ENCODE measurements around the gene SUSD6. TPM values are rescaled to one million over a fixed set of nuclear protein-coding genes. Genes with fewer than 3 reads are reported as not detected.

Gene SUSD6, protein sequence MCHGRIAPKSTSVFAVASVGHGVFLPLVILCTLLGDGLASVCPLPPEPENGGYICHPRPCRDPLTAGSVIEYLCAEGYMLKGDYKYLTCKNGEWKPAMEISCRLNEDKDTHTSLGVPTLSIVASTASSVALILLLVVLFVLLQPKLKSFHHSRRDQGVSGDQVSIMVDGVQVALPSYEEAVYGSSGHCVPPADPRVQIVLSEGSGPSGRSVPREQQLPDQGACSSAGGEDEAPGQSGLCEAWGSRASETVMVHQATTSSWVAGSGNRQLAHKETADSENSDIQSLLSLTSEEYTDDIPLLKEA
- 17.1 and 17.7 TPM in 2 replicates for total RNA-seq

DNA sequence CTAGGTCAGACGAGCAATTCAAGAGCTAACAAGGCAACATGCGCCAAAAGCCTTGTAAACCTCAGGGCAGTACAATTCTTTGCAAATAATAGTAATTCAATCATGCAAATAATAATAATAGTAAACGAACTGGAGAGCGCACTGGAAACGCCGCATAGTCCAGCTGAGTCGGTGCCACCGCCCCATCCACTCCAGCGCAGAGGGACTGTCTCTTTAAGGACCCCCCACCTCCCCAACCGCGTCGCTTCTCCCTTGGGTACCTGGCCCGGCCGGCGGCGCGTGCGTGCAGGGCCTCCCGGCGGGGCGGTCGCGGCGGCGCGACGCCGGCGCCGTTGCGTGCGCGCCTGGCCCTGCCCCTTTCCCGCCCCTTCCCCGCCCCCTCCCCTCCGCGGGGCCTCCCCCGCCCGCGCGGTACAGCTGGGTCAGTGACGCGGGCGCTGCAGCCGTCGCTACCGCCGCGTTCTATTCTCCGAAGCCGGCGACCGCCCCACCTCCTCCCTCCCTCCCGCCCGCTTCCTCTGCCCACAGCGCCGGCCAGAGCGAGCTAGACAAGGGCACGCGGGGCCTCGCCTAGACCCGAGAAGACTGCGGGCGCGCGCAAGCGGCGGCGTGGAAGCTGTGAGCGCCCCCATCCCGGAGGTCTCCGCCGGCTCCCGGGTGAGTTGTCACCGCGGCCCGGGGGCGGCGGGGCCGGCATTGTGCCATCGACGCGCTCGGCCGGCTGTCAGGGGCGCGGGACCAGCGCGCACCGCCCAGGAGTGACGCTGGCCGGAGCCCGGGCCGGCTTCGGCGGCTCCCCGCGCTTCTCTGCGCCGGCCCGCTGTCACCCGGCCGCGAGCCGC, at the start of gene SUSD6:
Gene SUSD6 (plus strand): TSS at position 425 of the 842 bp plus-strand sequence. CDS start 46,997 bp downstream, outside the sequence.
- peaks cover 24% of the 10 kb centered on the region for H4K20me1 ChIP-seq (ENCODE audit: insufficient read depth, low read length)
- H3K4me2 ChIP-seq (ENCODE audit: insufficient read depth, low read length): peak within 1 kb of the TSS; percentile 97
- H3K9me3 ChIP-seq (ENCODE audit: low read depth, low read length): no peaks in the 10 kb centered on the region
- H3K4me1 ChIP-seq (ENCODE audit: insufficient read depth, low read length): peaks cover 37% of the 10 kb centered on the region
- no peaks in the 10 kb centered on the region for H3K36me3 ChIP-seq (ENCODE audit: insufficient read depth, low read length)
- H3K79me2 ChIP-seq (ENCODE audit: insufficient read depth, low read length): peaks cover 39% of the 10 kb centered on the region
- H3K27me3 ChIP-seq (ENCODE audit: insufficient read depth, low read length): no peaks in the 10 kb centered on the region
- DNase-seq (ENCODE audit: insufficient read length, low spot score, missing footprints): peak; percentile 99
- H3K4me3 ChIP-seq (ENCODE audit: insufficient read depth, low read length): peak within 1 kb of the TSS; percentile 80
- H3K27ac ChIP-seq (ENCODE audit: low read depth, low read length): peak within 1 kb of the TSS; percentile 87
- H2AFZ ChIP-seq (ENCODE audit: low read length): peak within 1 kb of the TSS; percentile 98
- TF ChIP-seq, protein P1, sequence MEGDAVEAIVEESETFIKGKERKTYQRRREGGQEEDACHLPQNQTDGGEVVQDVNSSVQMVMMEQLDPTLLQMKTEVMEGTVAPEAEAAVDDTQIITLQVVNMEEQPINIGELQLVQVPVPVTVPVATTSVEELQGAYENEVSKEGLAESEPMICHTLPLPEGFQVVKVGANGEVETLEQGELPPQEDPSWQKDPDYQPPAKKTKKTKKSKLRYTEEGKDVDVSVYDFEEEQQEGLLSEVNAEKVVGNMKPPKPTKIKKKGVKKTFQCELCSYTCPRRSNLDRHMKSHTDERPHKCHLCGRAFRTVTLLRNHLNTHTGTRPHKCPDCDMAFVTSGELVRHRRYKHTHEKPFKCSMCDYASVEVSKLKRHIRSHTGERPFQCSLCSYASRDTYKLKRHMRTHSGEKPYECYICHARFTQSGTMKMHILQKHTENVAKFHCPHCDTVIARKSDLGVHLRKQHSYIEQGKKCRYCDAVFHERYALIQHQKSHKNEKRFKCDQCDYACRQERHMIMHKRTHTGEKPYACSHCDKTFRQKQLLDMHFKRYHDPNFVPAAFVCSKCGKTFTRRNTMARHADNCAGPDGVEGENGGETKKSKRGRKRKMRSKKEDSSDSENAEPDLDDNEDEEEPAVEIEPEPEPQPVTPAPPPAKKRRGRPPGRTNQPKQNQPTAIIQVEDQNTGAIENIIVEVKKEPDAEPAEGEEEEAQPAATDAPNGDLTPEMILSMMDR (IDR thresholded peaks at IDR 0.05; ENCODE audit: extremely low read depth, low read depth, low read length): no peak

DNA sequence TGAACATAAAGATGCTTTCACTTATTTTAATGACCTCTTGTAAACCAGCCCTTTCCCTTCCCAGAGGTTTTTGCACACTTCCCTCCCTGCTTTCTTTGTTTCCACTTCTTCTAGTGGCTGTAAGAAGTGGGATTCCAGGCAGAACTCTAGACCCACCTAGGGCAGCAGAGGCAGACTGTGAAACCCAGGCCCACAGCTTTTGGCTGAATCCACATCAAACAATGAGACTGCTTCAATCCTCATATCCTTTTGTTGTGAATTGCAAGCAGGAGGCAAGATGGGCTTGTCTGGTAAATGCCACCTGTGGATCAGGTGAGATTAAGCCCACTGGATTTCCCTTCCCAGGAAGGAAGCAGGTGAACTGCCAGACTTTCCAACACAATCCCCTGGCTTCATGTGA, 49.5 kb upstream of the SUSD6 start:
- H2AFZ ChIP-seq (ENCODE audit: low read length): no peak overlapping the region
- no peaks in the 10 kb centered on the region for H3K36me3 ChIP-seq (ENCODE audit: insufficient read depth, low read length)
- H3K79me2 ChIP-seq (ENCODE audit: insufficient read depth, low read length): no peaks in the 10 kb centered on the region
- no peak overlapping the region for H3K27ac ChIP-seq (ENCODE audit: low read depth, low read length)
- H3K4me1 ChIP-seq (ENCODE audit: insufficient read depth, low read length): no peaks in the 10 kb centered on the region
- no peak overlapping the region for H3K4me2 ChIP-seq (ENCODE audit: insufficient read depth, low read length)
- no peak for DNase-seq (ENCODE audit: insufficient read length, low spot score, missing footprints)
- TF ChIP-seq, protein P1 (IDR thresholded peaks at IDR 0.05; ENCODE audit: extremely low read depth, low read depth, low read length): no peak
- H3K9me3 ChIP-seq (ENCODE audit: low read depth, low read length): no peaks in the 10 kb centered on the region
- no peak overlapping the region for H3K4me3 ChIP-seq (ENCODE audit: insufficient read depth, low read length)
- H4K20me1 ChIP-seq (ENCODE audit: insufficient read depth, low read length): no peaks in the 10 kb centered on the region
- peaks cover 70% of the 10 kb centered on the region for H3K27me3 ChIP-seq (ENCODE audit: insufficient read depth, low read length)

DNA sequence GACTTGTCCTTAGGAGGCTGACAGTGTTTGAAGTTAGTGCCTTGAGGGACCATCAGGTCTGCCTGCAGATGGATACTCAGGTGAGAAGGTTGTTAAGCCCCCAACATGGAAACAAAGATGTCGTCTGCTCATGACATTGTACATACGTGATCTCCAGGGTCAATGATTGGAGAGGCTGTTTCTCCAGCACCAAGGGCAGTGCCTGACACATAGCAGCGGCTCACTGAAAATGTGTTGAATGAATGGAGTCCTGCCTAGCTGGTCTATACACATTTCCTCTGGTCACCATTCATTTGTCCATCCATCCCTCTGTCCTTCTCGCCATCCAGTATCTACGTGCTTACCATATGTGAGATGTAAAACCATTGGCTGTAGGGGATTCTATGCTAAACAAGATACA, 43.8 kb upstream of the SUSD6 start:
- H4K20me1 ChIP-seq (ENCODE audit: insufficient read depth, low read length): peaks cover 2% of the 10 kb centered on the region
- H3K4me3 ChIP-seq (ENCODE audit: insufficient read depth, low read length): no peak overlapping the region
- H2AFZ ChIP-seq (ENCODE audit: low read length): no peak overlapping the region
- no peaks in the 10 kb centered on the region for H3K9me3 ChIP-seq (ENCODE audit: low read depth, low read length)
- DNase-seq (ENCODE audit: insufficient read length, low spot score, missing footprints): no peak
- peaks cover 84% of the 10 kb centered on the region for H3K27me3 ChIP-seq (ENCODE audit: insufficient read depth, low read length)
- no peaks in the 10 kb centered on the region for H3K36me3 ChIP-seq (ENCODE audit: insufficient read depth, low read length)
- TF ChIP-seq, protein P1 (IDR thresholded peaks at IDR 0.05; ENCODE audit: extremely low read depth, low read depth, low read length): no peak
- H3K79me2 ChIP-seq (ENCODE audit: insufficient read depth, low read length): no peaks in the 10 kb centered on the region
- no peak overlapping the region for H3K27ac ChIP-seq (ENCODE audit: low read depth, low read length)
- H3K4me2 ChIP-seq (ENCODE audit: insufficient read depth, low read length): no peak overlapping the region
- H3K4me1 ChIP-seq (ENCODE audit: insufficient read depth, low read length): no peaks in the 10 kb centered on the region

DNA sequence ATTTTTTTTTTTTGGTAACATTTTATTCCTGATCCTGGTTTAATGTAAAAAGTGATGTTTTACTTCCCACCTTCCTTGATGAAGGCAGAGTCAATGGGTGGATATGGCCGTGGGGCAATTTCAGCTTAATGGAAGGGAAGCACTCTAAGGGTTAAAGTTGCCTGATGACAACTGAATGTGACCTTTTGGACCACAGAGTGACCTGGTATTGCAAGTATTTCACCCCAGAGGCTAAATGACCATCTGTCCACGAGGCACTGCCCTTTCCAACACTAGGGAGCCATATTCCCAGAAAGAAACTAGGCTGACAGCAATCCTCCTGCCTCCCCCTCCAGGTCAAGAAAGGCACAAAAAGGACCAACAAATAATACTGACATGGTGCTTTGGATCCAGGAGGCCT, 41.5 kb upstream of the SUSD6 start:
- peaks cover 88% of the 10 kb centered on the region for H3K27me3 ChIP-seq (ENCODE audit: insufficient read depth, low read length)
- H3K9me3 ChIP-seq (ENCODE audit: low read depth, low read length): no peaks in the 10 kb centered on the region
- no peak overlapping the region for H3K4me2 ChIP-seq (ENCODE audit: insufficient read depth, low read length)
- TF ChIP-seq, protein P1 (IDR thresholded peaks at IDR 0.05; ENCODE audit: extremely low read depth, low read depth, low read length): no peak
- no peak overlapping the region for H3K27ac ChIP-seq (ENCODE audit: low read depth, low read length)
- H3K79me2 ChIP-seq (ENCODE audit: insufficient read depth, low read length): no peaks in the 10 kb centered on the region
- H3K4me1 ChIP-seq (ENCODE audit: insufficient read depth, low read length): no peaks in the 10 kb centered on the region
- H3K4me3 ChIP-seq (ENCODE audit: insufficient read depth, low read length): no peak overlapping the region
- DNase-seq (ENCODE audit: insufficient read length, low spot score, missing footprints): no peak
- H4K20me1 ChIP-seq (ENCODE audit: insufficient read depth, low read length): peaks cover 2% of the 10 kb centered on the region
- H2AFZ ChIP-seq (ENCODE audit: low read length): no peak overlapping the region
- no peaks in the 10 kb centered on the region for H3K36me3 ChIP-seq (ENCODE audit: insufficient read depth, low read length)

Measured in osteoblast (primary cell).